CD4-positive, alpha-beta T cell treated with Interleukin-1 beta for 1 hour (primary cell): ENCODE measurements around the gene ARHGAP19.
"Not testable (repeated sequence)": the region's sequence is repeated elsewhere in the genome, so short reads cannot be mapped to it uniquely, and the experiment has no call there.

ENCODE experiments used
- DNase-seq, 2 donors: peaks; one replicate each; pipeline ENCODE4 v3.0.0-alpha.2; 2020 to 2022

The ARHGAP19 gene

DNA sequence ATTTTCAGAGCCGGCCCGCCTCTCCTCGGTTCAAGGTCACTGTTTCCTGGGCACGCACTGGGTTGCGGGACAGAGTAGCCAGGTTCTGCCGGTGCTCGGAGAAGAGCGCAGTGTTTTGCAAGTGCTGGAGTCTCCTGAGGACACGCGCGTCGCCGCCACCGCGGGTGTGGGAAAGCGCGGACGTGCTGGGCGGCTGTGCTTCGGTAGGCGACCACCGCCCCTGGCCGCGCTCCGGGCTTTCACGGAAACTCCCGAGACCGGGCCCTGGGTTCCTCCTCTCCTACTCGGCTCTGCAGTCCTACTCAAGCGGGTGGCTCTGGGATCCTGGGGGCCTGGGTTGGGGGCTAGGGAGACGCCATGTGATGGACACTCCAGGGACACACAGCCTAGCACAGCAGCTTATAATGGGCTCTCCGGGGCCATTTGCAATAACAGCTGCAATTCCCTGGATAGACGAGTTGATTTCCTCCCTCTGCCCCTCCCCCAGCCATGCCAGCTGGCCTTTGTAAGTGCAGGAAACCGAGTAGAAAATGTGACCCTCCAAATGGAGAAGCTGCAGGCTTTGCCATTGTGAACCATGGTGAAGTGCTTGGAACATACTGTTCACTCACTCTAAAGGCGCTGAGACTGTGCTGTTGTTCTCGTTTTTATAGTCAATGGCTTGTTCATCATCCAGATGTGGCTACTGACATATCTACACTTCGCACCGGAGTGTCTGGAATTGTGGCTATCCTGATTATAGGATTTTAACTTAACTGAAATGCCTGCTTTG is 28.8 kb upstream of the ARHGAP19 start:
- peak in 1 of 2 donors; percentile 29 for DNase-seq

DNA sequence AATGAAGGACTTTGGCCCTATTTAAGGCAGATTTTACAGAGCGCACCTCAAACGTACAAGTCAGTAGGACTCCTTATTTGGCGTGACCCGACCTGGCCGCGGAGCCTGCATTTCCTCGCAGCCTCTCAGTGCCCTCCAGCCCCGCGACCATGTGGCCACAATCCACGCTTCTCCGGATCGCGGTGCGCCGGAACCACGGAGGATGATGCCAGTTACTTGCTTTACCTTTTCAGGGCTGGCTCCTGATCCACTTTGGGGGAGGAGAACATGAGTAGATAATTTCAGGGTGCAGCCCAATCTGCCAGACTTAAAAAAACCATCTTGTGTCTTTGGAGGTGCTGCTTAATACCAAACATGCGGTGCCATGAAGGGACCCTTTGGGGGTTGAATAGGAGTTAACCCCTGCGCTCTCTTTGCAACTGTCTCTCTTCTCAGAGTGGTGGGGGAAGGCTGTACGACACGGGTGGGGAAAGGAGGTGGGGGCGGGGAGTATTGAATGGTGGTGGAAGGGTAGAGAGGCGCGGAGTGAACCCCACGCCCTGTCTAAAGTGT is 28.1 kb upstream of the ARHGAP19 start:
- DNase-seq = peak in 1 of 2 donors; percentile 18

DNA sequence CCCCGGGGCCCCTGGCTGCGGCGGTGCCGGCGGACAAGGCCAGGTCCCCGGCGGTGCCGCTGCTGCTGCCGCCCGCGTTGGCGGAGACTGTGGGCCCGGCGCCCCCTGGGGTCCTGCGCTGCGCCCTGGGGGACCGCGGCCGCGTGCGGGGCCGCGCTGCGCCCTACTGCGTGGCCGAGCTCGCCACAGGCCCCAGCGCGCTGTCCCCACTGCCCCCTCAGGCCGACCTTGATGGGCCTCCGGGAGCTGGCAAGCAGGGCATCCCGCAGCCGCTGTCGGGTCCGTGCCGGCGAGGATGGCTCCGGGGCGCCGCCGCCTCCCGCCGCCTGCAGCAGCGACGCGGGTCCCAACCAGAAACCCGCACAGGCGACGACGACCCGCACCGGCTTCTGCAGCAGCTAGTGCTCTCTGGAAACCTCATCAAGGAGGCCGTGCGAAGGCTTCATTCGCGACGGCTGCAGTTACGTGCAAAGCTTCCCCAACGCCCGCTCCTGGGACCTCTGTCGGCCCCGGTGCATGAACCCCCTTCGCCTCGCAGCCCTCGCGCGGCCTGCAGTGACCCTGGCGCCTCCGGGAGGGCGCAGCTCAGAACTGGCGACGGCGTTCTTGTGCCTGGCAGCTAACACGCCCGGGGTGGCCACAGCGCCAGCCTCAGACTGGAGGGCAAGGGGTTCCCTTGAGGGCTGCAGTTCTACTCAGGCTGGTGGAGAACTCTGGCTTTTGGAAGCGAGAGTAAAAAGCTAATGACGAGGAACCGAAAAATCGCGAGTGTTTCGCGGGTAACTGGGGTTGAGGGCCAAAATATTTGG is 27.4 kb upstream of the ARHGAP19 start:
- DNase-seq = peak; percentile 67 to 70

DNA sequence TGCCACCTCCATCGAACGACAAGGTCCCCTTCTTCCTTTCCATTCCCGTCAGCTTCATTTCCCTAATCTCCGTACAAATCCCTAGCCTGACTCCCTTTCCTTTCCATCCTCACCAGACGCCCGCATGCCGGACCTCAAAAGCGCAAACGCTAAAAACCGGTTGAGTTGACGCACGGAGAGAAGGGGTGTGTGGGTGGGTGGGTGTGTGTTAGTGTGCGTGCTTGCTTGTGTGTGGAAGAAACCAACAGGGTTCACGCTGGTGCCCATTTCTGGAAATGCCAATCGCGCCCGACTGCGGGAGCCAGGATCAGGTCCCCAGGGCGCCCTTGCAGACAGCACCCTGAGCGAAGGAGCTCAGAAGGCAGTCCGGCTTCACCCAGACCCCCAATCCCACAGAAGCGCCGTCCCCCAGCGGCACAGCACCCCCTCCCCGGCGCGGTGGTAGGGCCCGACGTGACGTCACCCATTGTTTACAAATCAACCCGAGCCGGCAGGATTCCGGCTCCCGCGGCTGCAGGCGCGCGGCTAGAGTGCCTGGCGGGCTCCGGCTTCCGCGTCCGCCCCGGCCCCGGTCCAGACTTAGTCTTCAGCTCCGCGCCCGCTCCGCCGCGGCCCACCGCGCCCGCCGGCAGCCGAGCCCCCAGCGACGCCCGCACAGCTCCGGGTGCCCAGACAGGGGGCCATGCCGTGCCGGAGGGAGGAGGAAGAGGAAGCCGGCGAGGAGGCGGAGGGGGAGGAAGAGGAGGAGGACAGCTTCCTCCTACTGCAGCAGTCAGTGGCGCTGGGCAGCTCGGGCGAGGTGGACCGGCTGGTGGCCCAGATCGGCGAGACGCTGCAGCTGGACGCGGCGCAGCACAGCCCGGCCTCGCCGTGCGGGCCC is 26.6 kb upstream of the ARHGAP19 start, which contains the start of gene FRAT1:
FRAT1 (plus strand) TSS at position 500 of the 880 bp plus-strand sequence; CDS start at position 683, 183 bp downstream.
- peak; percentile 88 to 91 for DNase-seq

DNA sequence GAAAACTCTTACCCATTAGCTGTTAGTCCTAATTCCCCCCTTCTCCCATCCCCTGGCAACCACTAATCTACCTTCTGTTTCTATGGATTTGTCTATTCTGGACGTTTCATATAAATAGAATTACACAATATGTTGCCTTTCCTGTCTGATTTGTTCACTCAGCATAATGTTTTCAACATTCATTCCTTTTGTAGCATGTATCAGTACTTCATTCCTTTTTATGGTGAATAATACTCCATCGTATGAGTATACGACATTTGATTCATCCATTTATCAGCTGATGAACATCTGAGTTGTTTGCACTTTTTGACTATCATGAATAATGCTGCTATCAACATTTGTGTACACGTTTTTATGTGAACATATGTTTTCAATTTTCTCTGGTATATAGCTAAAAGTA is 22.2 kb upstream of the ARHGAP19 start:
- no peak for DNase-seq

DNA sequence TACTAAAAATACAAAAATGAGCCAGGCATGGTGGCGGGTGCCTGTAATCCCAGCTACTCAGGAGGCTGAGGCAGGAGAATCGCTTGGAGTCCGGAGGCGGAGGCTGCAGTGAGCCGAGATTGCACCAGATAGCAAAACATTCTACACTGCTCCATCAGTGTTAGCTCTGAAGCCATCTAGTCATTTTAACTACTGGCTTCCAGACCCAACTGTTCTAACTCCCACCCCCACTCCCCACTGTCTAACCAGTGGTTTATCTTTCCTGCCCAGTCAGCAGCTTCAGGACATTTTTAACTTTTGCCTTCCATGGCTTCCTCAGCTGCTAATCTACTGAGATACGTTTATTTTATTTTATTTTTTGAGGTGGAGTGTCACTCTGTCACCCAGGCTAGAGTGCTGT is 20.5 kb upstream of the ARHGAP19 start:
- DNase-seq = no peak

DNA sequence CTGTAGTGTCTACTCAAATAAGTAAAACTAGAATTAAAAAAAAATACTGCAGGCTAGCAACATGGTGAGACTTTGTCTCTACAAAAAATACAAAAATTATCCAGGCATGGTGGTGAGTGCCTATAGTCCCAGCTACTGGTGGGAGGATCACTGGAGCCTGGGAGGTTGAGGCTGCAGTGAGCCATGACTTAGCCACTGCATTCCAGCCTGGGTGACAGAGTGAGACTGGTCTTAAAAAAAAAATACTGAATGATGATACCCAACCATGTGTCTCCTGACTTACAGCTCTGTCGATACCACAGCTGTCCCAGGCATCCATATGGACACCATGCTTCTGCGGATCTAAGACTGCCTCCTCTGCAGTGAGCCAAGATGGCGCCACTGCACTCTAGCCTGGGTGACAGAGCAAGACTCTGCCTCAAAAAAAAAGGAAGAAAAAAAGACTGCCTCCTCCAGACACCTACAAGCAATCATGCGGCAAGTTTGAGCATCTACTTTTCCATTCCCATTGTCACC is 18.7 kb upstream of the ARHGAP19 start:
- DNase-seq = no peak

DNA sequence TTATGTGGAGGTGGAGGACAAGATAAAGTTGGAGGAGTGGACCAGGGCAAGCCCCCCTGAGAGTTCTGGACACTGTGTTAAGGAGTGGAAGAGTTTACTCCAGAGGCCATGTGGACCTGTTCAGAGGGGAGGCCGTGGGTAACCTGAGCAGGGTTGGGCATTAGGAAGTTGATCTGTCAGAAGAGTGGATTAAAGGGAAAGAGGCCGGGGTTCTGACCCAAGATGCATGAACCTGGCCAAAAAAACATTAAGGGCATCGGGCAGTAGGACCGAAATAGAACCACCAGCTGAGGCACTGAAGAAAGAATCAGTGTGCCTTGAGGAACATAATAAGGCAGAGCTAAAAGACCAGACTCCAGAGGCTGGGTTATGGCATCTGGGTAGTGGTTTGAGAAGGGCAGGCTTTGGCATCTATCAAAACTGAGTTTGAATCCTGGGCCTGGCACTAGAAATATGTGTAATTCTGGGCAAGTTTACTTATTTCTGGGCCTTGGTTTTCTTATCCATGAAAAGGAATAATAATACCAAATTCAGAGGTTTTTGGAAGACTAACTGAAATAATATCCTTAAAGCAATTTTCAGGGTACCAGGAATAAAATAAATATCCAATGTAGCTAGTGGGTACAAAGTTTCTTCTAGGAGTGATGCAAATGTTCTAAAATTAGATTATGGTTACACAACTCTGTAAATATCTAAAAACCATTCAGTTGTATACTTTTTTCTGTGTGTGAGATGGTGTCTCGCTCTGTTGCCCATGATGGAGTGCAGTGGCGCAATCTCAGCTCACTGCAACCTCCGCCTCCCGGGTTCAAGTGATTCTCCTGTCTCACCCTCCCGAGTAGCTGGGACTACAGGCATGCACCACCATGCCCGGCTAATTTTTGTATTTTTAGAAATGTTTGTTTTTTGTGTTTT is 15.7 kb upstream of the ARHGAP19 start:
- no peak for DNase-seq

DNA sequence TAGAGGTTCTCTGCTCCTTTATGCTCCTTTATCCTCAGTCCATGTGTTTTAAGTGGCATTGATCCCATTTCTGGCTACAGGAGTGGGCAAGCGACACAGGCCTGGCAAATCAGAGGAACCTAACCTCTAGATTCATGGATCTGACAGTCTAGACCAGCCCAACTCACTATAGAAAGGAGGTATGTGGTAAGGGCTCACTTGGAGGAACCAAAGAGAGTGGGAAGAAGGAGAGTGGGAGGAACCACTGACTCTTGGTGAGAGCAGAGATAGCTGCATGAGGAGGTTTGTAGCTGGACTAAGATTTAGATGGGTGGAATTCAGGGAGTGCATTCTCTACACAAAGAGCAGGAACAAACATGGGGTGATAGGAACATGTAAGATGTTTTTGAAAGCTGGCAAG is 15.0 kb upstream of the ARHGAP19 start:
- DNase-seq = no peak

DNA sequence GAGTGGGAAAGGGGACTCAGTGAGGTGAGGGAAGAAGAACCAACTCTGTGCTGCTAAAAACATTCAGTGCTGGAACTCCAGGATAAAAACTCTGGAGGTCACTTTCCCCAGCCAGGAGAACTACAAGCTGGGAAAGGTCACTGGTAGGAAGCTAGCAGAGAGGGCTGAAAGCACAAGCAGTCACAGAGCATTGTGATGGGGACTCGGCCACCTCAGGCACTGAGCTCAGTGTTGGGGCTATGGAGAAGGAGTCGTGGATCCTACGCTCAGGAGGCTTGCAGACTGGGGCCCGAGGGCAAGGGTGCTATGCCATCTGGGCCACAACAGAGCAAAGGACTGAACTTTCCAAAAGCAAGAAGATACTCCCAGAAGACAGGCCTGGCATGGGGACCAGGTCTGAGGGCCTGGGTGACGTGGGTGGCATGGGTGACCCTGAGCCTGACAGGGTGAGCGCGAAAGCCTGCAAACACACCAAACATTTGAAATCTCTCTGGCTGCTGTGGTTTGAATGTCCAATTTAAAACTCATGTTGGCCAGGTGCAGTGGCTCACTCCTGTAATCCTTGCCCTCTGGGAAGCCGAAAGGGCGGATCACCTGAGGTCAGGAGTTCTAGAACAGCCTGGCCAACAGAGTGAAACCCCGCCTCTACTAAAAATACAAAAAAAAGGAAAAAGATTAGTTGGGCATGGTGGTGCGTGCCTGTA is 9.8 kb upstream of the ARHGAP19 start:
- DNase-seq = no peak

DNA sequence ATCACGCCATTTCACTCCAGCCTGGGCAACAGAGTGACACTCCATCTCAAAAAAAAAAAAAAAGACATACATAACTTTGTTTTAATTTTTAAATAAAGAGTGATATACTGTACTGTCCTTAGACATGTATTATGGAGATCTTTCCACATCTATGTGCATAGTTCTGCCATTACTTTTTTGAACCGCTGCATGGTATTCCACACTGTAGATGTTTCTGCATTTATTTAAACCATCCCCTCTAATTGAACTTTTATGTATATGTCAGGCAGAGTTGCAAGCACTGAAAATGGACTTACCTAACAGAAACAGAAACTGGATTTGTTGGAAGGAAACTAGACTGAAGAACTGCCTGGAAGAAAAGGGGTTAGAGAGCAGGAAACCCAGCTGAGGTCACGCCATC is 8.5 kb upstream of the ARHGAP19 start:
- DNase-seq = no peak

DNA sequence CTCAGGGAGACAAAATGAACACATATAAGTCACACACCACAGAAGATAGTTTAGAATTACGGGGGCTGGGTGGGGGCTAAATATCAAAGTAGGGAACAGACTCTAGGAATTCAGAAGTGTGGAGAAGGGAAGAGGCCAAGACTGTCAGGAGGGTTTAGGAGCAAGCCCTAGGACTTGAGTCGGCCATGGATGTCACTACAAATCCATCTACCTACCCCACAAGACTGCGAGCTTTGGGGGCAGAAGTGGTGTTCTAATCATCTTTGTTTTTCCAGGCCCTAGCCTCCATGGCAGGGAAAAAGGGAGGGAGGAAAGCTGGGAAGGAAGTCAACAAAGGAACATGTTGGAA is 5.8 kb upstream of the ARHGAP19 start:
- no peak for DNase-seq

DNA sequence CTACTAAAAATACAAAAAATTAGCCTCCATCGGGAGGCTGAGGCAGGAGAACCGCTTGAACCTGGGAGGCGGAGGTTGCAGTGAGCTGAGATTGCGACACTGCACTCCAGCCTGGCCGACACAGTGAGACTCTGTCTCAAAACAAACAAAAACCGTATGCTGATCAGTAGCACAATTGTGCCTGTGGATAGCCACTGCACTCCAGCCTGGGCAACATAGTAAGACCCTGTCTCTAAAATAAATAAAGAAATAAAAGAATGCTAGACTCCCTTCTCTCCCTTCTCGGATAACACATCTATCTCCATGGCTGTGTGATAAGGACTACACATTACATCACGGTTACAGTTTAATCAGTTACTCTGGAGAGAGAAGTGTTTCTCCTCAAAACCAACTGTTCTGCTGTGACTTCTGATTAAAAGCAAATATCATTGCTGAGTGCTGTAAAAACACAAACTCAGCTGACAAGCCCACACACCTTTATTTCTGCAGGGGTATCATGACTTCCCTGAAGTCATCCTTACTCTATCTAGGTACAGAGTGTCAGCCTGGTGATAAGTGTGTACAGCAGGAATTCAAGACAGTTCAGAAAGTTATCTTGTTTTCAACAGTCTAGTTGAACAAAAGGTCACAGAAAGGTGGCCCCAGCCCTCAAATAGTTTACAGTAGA is 5.3 kb upstream of the ARHGAP19 start:
- DNase-seq = no peak

DNA sequence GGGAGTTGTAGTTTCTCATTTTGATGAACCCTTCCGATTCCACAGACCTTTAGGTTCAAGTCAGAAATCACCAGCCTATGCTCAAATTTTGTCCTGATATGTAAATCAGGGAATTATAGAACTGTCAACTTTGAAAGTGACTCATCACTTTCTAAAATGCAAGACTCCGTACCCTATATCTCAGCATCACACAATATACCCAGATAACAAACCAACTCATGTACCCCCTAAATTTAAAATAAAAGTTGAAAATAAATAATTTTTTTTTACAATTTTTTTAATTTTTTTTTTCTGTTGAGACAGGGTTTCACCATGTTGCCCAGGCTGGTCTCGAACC is 393 bp upstream of the ARHGAP19 start:
- DNase-seq = no peak

DNA sequence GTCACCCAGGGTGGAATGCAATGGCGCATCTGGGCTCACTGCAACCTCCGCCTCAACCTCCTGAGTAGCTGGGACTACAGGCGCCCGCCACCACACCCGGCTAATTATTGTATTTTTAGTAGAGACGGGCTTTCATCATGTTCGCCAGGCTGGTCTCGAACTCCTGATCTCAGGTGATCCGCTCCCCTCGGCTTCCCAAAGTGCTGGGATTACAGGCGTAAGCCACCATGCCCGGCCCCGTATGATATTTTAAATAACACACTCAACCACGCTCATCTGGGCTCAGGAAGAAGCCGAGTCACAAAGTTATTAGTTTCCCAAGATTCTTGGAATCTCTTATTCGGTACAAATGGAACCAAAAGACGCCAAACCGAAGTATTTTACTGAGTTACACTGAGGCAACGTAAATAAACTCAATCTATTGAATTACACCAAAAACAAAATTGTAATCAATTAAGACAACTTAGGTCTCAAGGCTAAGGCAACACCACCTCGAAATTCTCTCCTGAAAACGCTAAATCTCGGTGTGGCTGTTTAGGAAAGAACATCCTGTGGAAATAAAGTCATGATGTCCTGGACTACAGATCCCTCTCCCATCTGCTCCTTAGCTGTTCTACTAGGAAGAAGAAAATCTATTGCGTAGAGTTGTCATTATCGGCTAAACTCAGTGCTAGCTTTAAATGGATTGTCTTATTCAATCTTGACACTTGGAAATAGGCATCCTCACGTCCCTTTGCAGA is 910 bp downstream of the ARHGAP19 start:
- DNase-seq = no peak

DNA sequence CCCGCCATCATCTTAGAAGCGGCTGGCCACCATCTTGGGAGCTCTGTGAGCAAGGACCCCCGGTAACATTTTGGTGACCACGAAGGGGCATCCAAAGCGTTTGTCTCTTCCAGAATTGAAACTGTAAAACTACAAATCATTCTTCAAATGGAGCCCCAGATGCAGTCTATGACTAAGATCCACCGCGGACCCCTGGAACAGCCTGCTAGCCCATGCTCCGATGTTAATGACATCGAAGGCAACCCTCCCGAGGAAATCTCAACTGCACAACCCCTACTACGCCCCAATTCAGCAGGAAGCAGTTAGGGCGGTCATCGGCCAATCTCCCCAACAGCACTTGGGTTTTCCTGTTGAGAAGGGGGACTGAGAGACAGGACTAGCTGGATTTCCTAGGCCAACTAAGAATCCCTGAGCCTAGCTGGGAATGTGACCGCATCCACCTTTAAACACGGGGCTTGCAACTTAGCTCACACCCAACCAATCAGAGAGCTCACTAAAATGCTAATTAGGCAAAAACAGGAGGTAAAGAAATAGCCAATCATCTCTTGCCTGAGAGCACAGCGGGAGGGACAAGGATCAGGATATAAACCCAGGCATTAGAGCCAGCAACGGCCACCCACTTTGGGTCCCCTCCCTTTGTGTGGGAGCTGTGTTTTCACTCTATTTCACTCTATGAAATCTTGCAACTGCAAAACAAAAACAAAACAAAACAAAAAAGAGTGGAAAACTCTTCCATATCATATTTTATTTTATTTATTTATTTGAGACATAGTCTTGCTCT is 1.7 kb downstream of the ARHGAP19 start:
- not testable (repeated sequence) for DNase-seq

DNA sequence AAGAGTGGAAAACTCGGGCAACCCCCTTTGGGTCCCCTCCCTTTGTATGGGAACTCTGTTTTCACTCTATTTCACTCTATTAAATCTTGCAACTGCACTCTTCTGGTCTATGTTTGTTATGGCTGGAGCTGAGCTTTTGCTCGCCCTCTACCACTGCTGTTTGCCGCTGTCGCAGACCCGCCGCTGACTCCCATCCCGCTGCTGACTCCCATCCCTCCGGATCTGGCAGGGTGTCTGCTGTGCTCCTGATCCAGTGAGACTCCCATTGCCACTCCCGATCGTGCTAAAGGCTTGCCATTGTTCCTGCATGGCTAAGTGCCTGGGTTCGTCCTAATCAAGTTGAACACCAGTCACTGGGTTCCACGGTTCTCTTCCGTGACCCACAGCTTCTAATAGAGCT is 2.4 kb downstream of the ARHGAP19 start:
- DNase-seq = not testable (repeated sequence)

DNA sequence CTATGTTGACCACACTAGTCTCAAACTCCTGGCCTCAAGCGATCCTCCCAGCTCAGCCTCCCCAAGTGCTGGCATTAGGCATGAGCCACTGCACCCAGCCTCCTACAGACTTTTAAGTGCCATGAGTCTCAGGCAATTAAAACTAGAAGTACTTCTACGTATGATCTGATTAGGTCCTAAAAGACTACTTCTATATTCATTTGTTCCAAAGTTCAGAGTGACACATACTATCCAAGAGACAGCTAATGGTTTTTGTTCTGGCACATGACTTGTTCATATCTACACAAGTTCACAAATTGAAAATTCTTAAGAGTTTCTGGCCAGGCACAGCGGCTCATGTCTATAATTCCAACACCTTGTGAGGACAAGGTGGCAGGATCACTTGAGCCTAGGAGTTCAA is 11.7 kb downstream of the ARHGAP19 start:
- DNase-seq = no peak
